ENCODE results near the gene WFIKKN2. TPM values are rescaled to one million over a fixed set of nuclear protein-coding genes. Genes with fewer than 3 reads are reported as not detected.
"Not testable (repeated sequence)": the region's sequence is repeated elsewhere in the genome, so short reads cannot be mapped to it uniquely, and the experiment has no call there.

The WFIKKN2 gene
- total and polyA plus RNA-seq, 2 experiments from 2014 or later = 0.50 TPM; not detected in 1

DNA sequence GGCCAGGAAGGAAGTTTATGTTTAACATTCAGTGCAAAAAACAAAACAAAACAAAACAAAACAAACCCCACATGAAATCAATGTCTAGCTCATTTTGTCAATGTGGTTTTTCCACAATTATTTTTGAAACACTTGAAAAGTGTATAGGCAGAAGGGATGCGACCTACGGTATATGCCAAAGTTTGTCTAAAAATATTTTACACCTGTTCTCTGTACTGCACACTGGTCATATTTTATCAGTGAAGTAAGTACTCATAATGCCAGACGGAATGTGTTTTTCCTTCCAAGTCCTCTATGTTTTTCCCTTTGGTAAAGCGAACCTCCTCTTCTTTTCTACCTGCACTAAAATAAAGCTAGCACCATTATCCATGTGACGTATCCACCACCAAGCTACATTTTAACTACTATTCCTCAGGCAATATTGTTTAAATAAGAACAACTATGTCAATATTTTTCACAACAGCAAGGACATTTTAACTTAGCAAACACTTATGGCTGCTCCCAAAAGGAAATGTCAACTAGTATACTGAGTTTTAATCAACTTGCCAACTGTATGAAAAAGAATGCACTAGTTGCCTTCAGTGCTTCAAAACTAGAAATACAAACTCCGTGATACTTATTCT is 20.4 kb downstream of the WFIKKN2 start:
- no peak overlapping the region for H3K27ac ChIP-seq
- H3K9me2 ChIP-seq (replicated peaks; ENCODE audit: insufficient read depth) = no peaks in the 10 kb centered on the region
- H2AFZ ChIP-seq = no peak overlapping the region
- peaks cover 2% of the 10 kb centered on the region for H3K79me2 ChIP-seq
- H3K4me3 ChIP-seq = no peak overlapping the region
- WGBS (ENCODE audit: low lambda C conversion rate, missing lambda C conversion rate) = 81% methylated on average over 6 of the region's 6 CpGs
- no peaks in the 10 kb centered on the region for H3K27me3 ChIP-seq
- TF ChIP-seq, protein P1, sequence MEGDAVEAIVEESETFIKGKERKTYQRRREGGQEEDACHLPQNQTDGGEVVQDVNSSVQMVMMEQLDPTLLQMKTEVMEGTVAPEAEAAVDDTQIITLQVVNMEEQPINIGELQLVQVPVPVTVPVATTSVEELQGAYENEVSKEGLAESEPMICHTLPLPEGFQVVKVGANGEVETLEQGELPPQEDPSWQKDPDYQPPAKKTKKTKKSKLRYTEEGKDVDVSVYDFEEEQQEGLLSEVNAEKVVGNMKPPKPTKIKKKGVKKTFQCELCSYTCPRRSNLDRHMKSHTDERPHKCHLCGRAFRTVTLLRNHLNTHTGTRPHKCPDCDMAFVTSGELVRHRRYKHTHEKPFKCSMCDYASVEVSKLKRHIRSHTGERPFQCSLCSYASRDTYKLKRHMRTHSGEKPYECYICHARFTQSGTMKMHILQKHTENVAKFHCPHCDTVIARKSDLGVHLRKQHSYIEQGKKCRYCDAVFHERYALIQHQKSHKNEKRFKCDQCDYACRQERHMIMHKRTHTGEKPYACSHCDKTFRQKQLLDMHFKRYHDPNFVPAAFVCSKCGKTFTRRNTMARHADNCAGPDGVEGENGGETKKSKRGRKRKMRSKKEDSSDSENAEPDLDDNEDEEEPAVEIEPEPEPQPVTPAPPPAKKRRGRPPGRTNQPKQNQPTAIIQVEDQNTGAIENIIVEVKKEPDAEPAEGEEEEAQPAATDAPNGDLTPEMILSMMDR (IDR thresholded peaks at IDR 0.05; ENCODE audit: poor library complexity) = no peak
- no peaks in the 10 kb centered on the region for H3K9me3 ChIP-seq (ENCODE audit: low read depth)
- no peaks in the 10 kb centered on the region for H3K36me3 ChIP-seq (replicated peaks; ENCODE audit: insufficient read depth, low read depth)
- H3K4me2 ChIP-seq = no peak overlapping the region
- H4K20me1 ChIP-seq (ENCODE audit: insufficient read depth, poor library complexity, severe bottlenecking) = no peaks in the 10 kb centered on the region
- no peaks in the 10 kb centered on the region for H3K4me1 ChIP-seq (ENCODE audit: insufficient read depth)
- DNase-seq (ENCODE audit: low spot score) = no peak

DNA sequence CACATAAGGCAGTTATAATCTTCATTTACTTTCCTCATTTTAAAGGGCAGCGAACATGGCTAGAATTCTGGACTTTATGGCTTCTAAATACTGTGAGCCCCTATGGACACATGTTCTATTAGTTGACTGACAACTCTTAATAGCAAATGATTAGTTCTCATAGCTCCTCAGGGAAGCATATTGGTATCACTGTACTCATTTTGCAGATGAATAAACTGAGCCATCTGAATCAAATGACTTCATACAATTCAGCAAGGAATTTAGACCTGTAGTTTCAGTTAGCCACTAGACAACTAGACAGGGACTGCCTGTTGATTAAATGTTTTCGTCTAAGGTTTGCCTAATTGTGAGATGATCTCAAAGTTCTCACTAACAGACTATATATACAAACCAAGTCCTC is 21.0 kb downstream of the WFIKKN2 start:
- no peaks in the 10 kb centered on the region for H3K27me3 ChIP-seq
- no peaks in the 10 kb centered on the region for H3K36me3 ChIP-seq (replicated peaks; ENCODE audit: insufficient read depth, low read depth)
- H2AFZ ChIP-seq = no peak overlapping the region
- H3K4me3 ChIP-seq = no peak overlapping the region
- no peak overlapping the region for H3K4me2 ChIP-seq
- peaks cover 4% of the 10 kb centered on the region for H4K20me1 ChIP-seq (ENCODE audit: insufficient read depth, poor library complexity, severe bottlenecking)
- peaks cover 8% of the 10 kb centered on the region for H3K79me2 ChIP-seq
- TF ChIP-seq EZH2phosphoT487 (IDR thresholded peaks at IDR 0.05; ENCODE audit: low read depth, severe bottlenecking, unreplicated experiment) (no peak), EZH2 (IDR thresholded peaks at IDR 0.05; ENCODE audit: borderline replicate concordance) (no peak)
- TF ChIP-seq, protein P1 (IDR thresholded peaks at IDR 0.05; ENCODE audit: poor library complexity) = no peak
- DNase-seq (ENCODE audit: low spot score) = no peak
- 93% methylated on average over 2 of the region's 2 CpGs for WGBS (ENCODE audit: low lambda C conversion rate, missing lambda C conversion rate)
- H3K4me1 ChIP-seq (ENCODE audit: insufficient read depth) = no peaks in the 10 kb centered on the region
- H3K9me3 ChIP-seq (ENCODE audit: low read depth) = no peaks in the 10 kb centered on the region
- no peaks in the 10 kb centered on the region for H3K9me2 ChIP-seq (replicated peaks; ENCODE audit: insufficient read depth)
- H3K27ac ChIP-seq = no peak overlapping the region

DNA sequence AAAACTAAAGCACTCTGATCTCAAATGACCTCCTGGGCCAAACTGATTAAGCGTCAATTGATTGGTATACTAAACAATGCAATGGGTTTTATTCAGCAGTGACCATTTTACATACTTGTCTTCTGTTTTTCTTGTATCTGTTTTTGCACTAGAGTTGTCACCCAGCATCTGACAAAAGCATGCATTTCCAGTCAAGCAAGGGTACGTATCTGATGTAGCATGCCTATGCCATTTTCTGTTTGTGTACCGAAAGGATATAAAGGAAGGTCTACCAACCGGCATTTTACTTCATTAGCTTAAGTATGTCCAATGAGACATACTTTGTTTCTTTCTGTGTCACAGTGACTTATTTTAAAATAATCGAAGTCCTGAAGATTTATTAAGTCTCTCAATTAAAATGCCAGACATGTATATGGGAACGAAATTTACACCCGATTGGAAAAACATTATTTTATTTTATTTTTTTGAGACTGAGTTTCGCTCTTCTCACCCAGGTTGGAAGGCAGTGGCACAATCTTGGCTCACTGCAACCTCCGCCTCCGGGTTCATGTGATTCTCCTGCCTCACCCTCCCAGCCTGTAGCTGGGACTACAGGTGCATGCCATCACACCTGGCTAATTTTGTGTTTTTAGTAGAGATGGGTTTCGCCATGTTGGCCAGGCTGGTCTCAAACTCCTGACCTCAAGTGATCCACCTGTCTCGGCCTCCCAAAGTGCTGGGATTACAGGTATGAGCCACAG is 23.3 kb downstream of the WFIKKN2 start:
- Histone ChIP-seq H3K36me3 (replicated peaks; ENCODE audit: insufficient read depth, low read depth) (peaks cover 3% of the 10 kb centered on the region), H3K9me2 (replicated peaks; ENCODE audit: insufficient read depth) (no peaks in the 10 kb centered on the region), H3K79me2 (peaks cover 31% of the 10 kb centered on the region), H3K9me3 (ENCODE audit: low read depth) (no peaks in the 10 kb centered on the region), H2AFZ (no peak overlapping the region), H3K27me3 (no peaks in the 10 kb centered on the region), H3K4me2 (no peak overlapping the region), H4K20me1 (ENCODE audit: insufficient read depth, poor library complexity, severe bottlenecking) (peaks cover 26% of the 10 kb centered on the region), H3K4me3 (no peak overlapping the region), H3K27ac (no peak overlapping the region), H3K4me1 (ENCODE audit: insufficient read depth) (peaks cover 11% of the 10 kb centered on the region)
- TF ChIP-seq, protein P1 (IDR thresholded peaks at IDR 0.05; ENCODE audit: poor library complexity) = no peak
- TF ChIP-seq EZH2 (IDR thresholded peaks at IDR 0.05; ENCODE audit: borderline replicate concordance) (no peak), EZH2phosphoT487 (IDR thresholded peaks at IDR 0.05; ENCODE audit: low read depth, severe bottlenecking, unreplicated experiment) (no peak)
- whole genome bisulfite sequencing (ENCODE audit: low lambda C conversion rate, missing lambda C conversion rate) = 93% methylated on average over 12 of the region's 12 CpGs
- no peak for DNase-seq (ENCODE audit: low spot score)

DNA sequence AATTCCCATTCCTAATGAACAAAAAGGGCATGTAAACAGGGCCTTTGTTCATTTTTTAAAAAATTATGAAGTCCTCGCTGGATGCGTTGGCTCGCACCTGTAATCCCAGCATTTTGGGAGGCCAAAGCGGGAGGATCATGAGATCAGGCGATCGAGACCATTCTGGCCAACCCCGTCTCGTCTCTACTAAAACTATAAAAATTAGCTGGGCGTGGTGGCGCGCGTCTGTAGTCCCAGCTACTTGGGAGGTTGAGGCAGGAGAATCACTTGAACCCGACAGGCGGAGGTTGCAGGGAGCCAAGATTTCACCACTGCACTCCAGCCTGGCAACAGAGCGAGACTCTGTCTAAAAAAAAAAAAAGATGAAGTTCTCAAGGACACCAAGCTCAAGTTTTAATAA is 24.3 kb downstream of the WFIKKN2 start:
- not testable (repeated sequence) for H3K9me3 ChIP-seq (ENCODE audit: low read depth); H3K4me3 ChIP-seq; H3K4me2 ChIP-seq; DNase-seq (ENCODE audit: low spot score); H3K9me2 ChIP-seq (replicated peaks; ENCODE audit: insufficient read depth); H3K36me3 ChIP-seq (replicated peaks; ENCODE audit: insufficient read depth, low read depth); H2AFZ ChIP-seq; H3K27me3 ChIP-seq; H3K27ac ChIP-seq
- H4K20me1 ChIP-seq (ENCODE audit: insufficient read depth, poor library complexity, severe bottlenecking) = peaks cover 36% of the 10 kb centered on the region
- 96% methylated on average over 15 of the region's 15 CpGs for WGBS (ENCODE audit: low lambda C conversion rate, missing lambda C conversion rate)
- peaks cover 41% of the 10 kb centered on the region for H3K79me2 ChIP-seq
- H3K4me1 ChIP-seq (ENCODE audit: insufficient read depth) = peaks cover 11% of the 10 kb centered on the region

Data from hepatocyte (in vitro differentiated cells).